ENCODE results near the gene SHC2.
"Not testable (repeated sequence)": the region's sequence is repeated elsewhere in the genome, so short reads cannot be mapped to it uniquely, and the experiment has no call there.

Gene SHC2

GRCh38 chr19:447064-447426 lies 13.8 kb downstream of the SHC2 start:
- DNase-seq (ENCODE audit: low read depth): no peak

GRCh38 chr19:444677-445210 lies 16.1 kb downstream of the SHC2 start:
- DNase-seq (ENCODE audit: low read depth): no peak

- DNase-seq (ENCODE audit: low read depth): no peak
Observed at GRCh38 chr19:443005-443404, 17.8 kb downstream of the SHC2 start.

GRCh38 chr19:442085-442484 lies 18.7 kb downstream of the SHC2 start:
- DNase-seq (ENCODE audit: low read depth): no peak

- no peak for DNase-seq (ENCODE audit: low read depth)
Observed at GRCh38 chr19:441213-441836, 19.5 kb downstream of the SHC2 start.

- DNase-seq (ENCODE audit: low read depth): no peak
Observed at GRCh38 chr19:440391-441212, 20.2 kb downstream of the SHC2 start.

GRCh38 chr19:439167-439900 lies 21.5 kb downstream of the SHC2 start:
- DNase-seq (ENCODE audit: low read depth): no peak

GRCh38 chr19:438416-438958 lies 22.3 kb downstream of the SHC2 start:
- no peak for DNase-seq (ENCODE audit: low read depth)

GRCh38 chr19:437041-437440 lies 23.8 kb downstream of the SHC2 start:
- no peak for DNase-seq (ENCODE audit: low read depth)

- DNase-seq (ENCODE audit: low read depth): no peak
Observed at GRCh38 chr19:436413-436950, 24.4 kb downstream of the SHC2 start.

GRCh38 chr19:435707-436412 lies 25.0 kb downstream of the SHC2 start:
- no peak for DNase-seq (ENCODE audit: low read depth)

GRCh38 chr19:435056-435706 lies 25.7 kb downstream of the SHC2 start:
- DNase-seq (ENCODE audit: low read depth): no peak

GRCh38 chr19:434152-434960 lies 26.5 kb downstream of the SHC2 start:
- no peak for DNase-seq (ENCODE audit: low read depth)

- no peak for DNase-seq (ENCODE audit: low read depth)
Observed at GRCh38 chr19:430701-431100, 30.1 kb downstream of the SHC2 start.

GRCh38 chr19:428149-428548 lies 32.7 kb downstream of the SHC2 start:
- no peak for DNase-seq (ENCODE audit: low read depth)

- DNase-seq (ENCODE audit: low read depth): not testable (repeated sequence)
Observed at GRCh38 chr19:427675-428074, 33.2 kb downstream of the SHC2 start.

- DNase-seq (ENCODE audit: low read depth): no peak
Observed at GRCh38 chr19:426725-427445, 33.9 kb downstream of the SHC2 start.

GRCh38 chr19:425056-425455 lies 35.8 kb downstream of the SHC2 start:
- no peak for DNase-seq (ENCODE audit: low read depth)

- no peak for DNase-seq (ENCODE audit: low read depth)
Observed at GRCh38 chr19:424546-424945, 36.3 kb downstream of the SHC2 start.

All from EH (cell line).